Muscle of leg (tissue), 11 donors: Measurements from ENCODE around the gene CUX1. TPM values are rescaled to one million over a fixed set of nuclear protein-coding genes. Genes with fewer than 3 reads are reported as not detected.
"Not testable (repeated sequence)": the region's sequence is repeated elsewhere in the genome, so short reads cannot be mapped to it uniquely, and the experiment has no call there.

Experiments used
- DNase-seq: peaks from one replicate; pipeline ENCODE4 v3.0.0; 2013
- H3K27ac ChIP-seq: one replicate; pipeline ENCODE4 v1.5.1; 2013; ENCODE audit warnings: mild to moderate bottlenecking, low read length, control low read depth
- H3K27me3 ChIP-seq: one replicate; pipeline ENCODE4 v1.6.1; 2013; ENCODE audit warnings: low read length; ENCODE audit not compliant: control insufficient read depth, insufficient read depth
- H3K36me3 ChIP-seq: one replicate; pipeline ENCODE4 v1.6.1; 2013; ENCODE audit warnings: low read length; ENCODE audit not compliant: control insufficient read depth, insufficient read depth
- H3K4me1 ChIP-seq: one replicate; pipeline ENCODE4 v1.6.1; 2013; ENCODE audit warnings: low read length; ENCODE audit not compliant: control insufficient read depth, insufficient read depth
- H3K4me3 ChIP-seq: one replicate; pipeline ENCODE4 v1.5.1; 2013; ENCODE audit warnings: low read length, control low read depth
- H3K9me3 ChIP-seq: replicated peaks from 2 replicates; pipeline ENCODE4 v1.6.1; 2013; ENCODE audit warnings: low read depth, low read length; ENCODE audit not compliant: control insufficient read depth
- WGBS: methylation state at CpG from one replicate; pipeline ENCODE4 v1.1.5; 2013; ENCODE audit warnings: missing lambda C conversion rate; ENCODE audit not compliant: insufficient coverage; 5-methylcytosine and 5-hydroxymethylcytosine counted together
- polyA plus RNA-seq, 8 donors: library from polyadenylated mRNA; unstranded; fragments of 120-200 nt; gene quantifications; one replicate each; pipeline versions ENCODE4 v1.2.1 to v1.2.3, GENCODE V29; 2013; ENCODE audit warnings: inconsistent platforms in 1 of 8, low replicate concordance in 1 of 8; ENCODE audit not compliant: insufficient read length in 8 of 8, insufficient read depth in 1 of 8
- total RNA-seq: library from RNA; stranded (reverse); fragments of 120-200 nt; gene quantifications from one replicate; pipeline ENCODE4 v1.2.4, GENCODE V29; 2013

Gene CUX1
- total and polyA plus RNA-seq, 9 donors = 29.4 to 46.9 (median 40.8) TPM

- peaks cover 9% of the 10 kb centered on the region for H3K4me1 ChIP-seq
- H3K27me3 ChIP-seq = no peaks in the 10 kb centered on the region
- no peak overlapping the region for H3K4me3 ChIP-seq
- H3K36me3 ChIP-seq = peaks cover 2% of the 10 kb centered on the region
- no peaks in the 10 kb centered on the region for H3K9me3 ChIP-seq
- DNase-seq = no peak
- H3K27ac ChIP-seq = no peak overlapping the region
- WGBS = 74% methylated on average over 7 of the region's 11 CpGs
Observed at GRCh38 chr7:102040569-102040968, 223.1 kb downstream of the CUX1 start.

- Histone ChIP-seq H3K4me1 (peaks cover 15% of the 10 kb centered on the region), H3K36me3 (peaks cover 2% of the 10 kb centered on the region), H3K27ac (no peak overlapping the region), H3K4me3 (no peak overlapping the region), H3K27me3 (no peaks in the 10 kb centered on the region), H3K9me3 (no peaks in the 10 kb centered on the region)
- 94% methylated on average over 2 of the region's 4 CpGs for WGBS
- no peak for DNase-seq
Observed at GRCh38 chr7:102042016-102042656, 224.7 kb downstream of the CUX1 start.

- not testable (repeated sequence) for H3K27ac ChIP-seq, DNase-seq, H3K9me3 ChIP-seq, H3K27me3 ChIP-seq, H3K36me3 ChIP-seq, H3K4me3 ChIP-seq
- 85% methylated on average over 7 of the region's 9 CpGs for WGBS
- H3K4me1 ChIP-seq = peaks cover 15% of the 10 kb centered on the region
Observed at GRCh38 chr7:102042796-102043195, 225.4 kb downstream of the CUX1 start.

GRCh38 chr7:102044641-102044983, 227.2 kb downstream of the CUX1 start:
- WGBS = 45% methylated on average over 3 of the region's 6 CpGs
- Histone ChIP-seq H3K4me1 (peaks cover 15% of the 10 kb centered on the region), H3K4me3 (no peak overlapping the region), H3K27me3 (no peaks in the 10 kb centered on the region), H3K36me3 (peaks cover 2% of the 10 kb centered on the region), H3K27ac (no peak overlapping the region), H3K9me3 (no peaks in the 10 kb centered on the region)
- DNase-seq = no peak

GRCh38 chr7:102044984-102045673, 227.7 kb downstream of the CUX1 start:
- H3K4me1 ChIP-seq = peaks cover 15% of the 10 kb centered on the region
- DNase-seq = peak; percentile 96
- no peaks in the 10 kb centered on the region for H3K27me3 ChIP-seq
- H3K4me3 ChIP-seq = no peak overlapping the region
- no peaks in the 10 kb centered on the region for H3K9me3 ChIP-seq
- H3K27ac ChIP-seq = no peak overlapping the region
- H3K36me3 ChIP-seq = peaks cover 5% of the 10 kb centered on the region
- WGBS = 12% methylated on average over 25 of the region's 29 CpGs

GRCh38 chr7:102045681-102046372, 228.4 kb downstream of the CUX1 start:
- Histone ChIP-seq H3K27ac (no peak overlapping the region), H3K9me3 (no peaks in the 10 kb centered on the region), H3K4me1 (peaks cover 15% of the 10 kb centered on the region), H3K36me3 (peaks cover 3% of the 10 kb centered on the region), H3K4me3 (no peak overlapping the region), H3K27me3 (no peaks in the 10 kb centered on the region)
- DNase-seq = no peak
- WGBS = 52% methylated on average over 9 of the region's 11 CpGs

GRCh38 chr7:102046373-102047117, 229.1 kb downstream of the CUX1 start:
- H3K36me3 ChIP-seq = peaks cover 3% of the 10 kb centered on the region
- H3K9me3 ChIP-seq = no peaks in the 10 kb centered on the region
- no peaks in the 10 kb centered on the region for H3K27me3 ChIP-seq
- no peak overlapping the region for H3K27ac ChIP-seq
- 75% methylated on average over 2 of the region's 11 CpGs for WGBS
- H3K4me1 ChIP-seq = peaks cover 15% of the 10 kb centered on the region
- no peak overlapping the region for H3K4me3 ChIP-seq
- no peak for DNase-seq

- Histone ChIP-seq H3K4me1 (peaks cover 15% of the 10 kb centered on the region), H3K9me3 (no peaks in the 10 kb centered on the region)
- WGBS = 100% methylated on average over 1 of the region's 1 CpG
Observed at GRCh38 chr7:102047167-102047566, 229.7 kb downstream of the CUX1 start.

GRCh38 chr7:102049765-102050164, 232.3 kb downstream of the CUX1 start:
- no peak overlapping the region for H3K4me3 ChIP-seq

More at GRCh38 chr7:102047167-102047566, 229.7 kb downstream of the CUX1 start:
- no peak for DNase-seq
- Histone ChIP-seq H3K27me3 (no peaks in the 10 kb centered on the region), H3K4me3 (no peak overlapping the region), H3K27ac (no peak overlapping the region), H3K36me3 (peaks cover 3% of the 10 kb centered on the region)

More at GRCh38 chr7:102049765-102050164, 232.3 kb downstream of the CUX1 start:
- Histone ChIP-seq H3K9me3 (no peaks in the 10 kb centered on the region), H3K27ac (no peak overlapping the region), H3K27me3 (no peaks in the 10 kb centered on the region), H3K36me3 (peaks cover 3% of the 10 kb centered on the region), H3K4me1 (peaks cover 12% of the 10 kb centered on the region)
- no peak for DNase-seq
- 77% methylated on average over 8 of the region's 8 CpGs for WGBS
